Measurements from ENCODE around the gene MFAP2.

DNA sequence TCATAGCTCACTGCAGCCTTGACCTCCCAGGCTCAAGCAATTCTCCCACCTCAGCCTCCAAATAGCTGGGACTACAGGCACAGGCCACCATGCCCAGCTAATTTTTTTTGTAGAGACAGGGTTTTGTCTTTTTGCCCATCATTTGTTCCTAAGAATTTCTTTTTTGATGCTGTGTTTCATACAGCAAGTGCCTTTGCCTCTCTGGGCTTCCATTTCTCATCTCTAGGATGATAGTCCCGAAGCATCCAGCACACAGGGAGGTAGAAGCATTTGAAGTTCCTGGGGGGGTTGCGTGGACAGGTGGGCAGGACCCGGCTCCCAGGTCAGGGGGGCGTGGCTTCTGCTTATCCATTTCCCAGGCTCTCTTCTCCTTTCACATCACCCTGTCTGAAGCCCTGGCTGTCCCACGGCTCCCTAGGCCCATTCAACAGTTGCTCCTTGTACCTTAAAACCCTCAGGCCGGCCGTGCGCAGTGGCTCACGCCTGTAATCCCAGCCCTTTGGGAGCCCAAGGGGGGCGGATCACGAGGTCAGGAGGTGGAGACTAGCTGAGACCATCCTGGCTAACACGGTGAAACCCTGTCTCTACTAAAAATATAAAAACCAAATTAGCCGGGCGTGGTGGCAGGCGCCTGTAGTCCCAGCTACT, 27.9 kb upstream of the MFAP2 start:
- TF ChIP-seq, protein P1, sequence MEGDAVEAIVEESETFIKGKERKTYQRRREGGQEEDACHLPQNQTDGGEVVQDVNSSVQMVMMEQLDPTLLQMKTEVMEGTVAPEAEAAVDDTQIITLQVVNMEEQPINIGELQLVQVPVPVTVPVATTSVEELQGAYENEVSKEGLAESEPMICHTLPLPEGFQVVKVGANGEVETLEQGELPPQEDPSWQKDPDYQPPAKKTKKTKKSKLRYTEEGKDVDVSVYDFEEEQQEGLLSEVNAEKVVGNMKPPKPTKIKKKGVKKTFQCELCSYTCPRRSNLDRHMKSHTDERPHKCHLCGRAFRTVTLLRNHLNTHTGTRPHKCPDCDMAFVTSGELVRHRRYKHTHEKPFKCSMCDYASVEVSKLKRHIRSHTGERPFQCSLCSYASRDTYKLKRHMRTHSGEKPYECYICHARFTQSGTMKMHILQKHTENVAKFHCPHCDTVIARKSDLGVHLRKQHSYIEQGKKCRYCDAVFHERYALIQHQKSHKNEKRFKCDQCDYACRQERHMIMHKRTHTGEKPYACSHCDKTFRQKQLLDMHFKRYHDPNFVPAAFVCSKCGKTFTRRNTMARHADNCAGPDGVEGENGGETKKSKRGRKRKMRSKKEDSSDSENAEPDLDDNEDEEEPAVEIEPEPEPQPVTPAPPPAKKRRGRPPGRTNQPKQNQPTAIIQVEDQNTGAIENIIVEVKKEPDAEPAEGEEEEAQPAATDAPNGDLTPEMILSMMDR (IDR thresholded peaks at IDR 0.05): no peak
- TF ChIP-seq POLR2AphosphoS5 (IDR thresholded peaks at IDR 0.05) (no peak), POLR2A (IDR thresholded peaks at IDR 0.05) (no peak)
